GM12891 (cell line): ENCODE data around the gene FCGR3A.
"Not testable (repeated sequence)": the region's sequence is repeated elsewhere in the genome, so short reads cannot be mapped to it uniquely, and the experiment has no call there.

Experiments
- DNase-seq: peaks from one replicate; pipeline ENCODE4 v3.0.0; 2011; ENCODE audit warnings: low spot score; ENCODE audit not compliant: insufficient read length
- FAIRE-seq: peaks from 2 replicates; lab custom pipeline; 2011; peaks lifted over from hg19 to GRCh38; lab: Jason Lieb, UNC
- PAX5 ChIP-seq: IDR thresholded peaks from 2 replicates; pipeline ENCODE4 v1.6.1; 2011; ENCODE audit warnings: low read length, moderate library complexity, mild to moderate bottlenecking; ENCODE audit not compliant: insufficient read depth, severe bottlenecking
- POLR2A ChIP-seq: IDR thresholded peaks from 2 replicates; pipeline ENCODE4 v1.6.1; 2011; ENCODE audit warnings: low read depth, low read length, control low read depth
- POLR2AphosphoS5 ChIP-seq: IDR thresholded peaks from 2 replicates; pipeline ENCODE4 v1.6.1; 2011; ENCODE audit warnings: low read depth, low read length, control low read depth
- POU2F2 ChIP-seq: IDR thresholded peaks from 2 replicates; pipeline ENCODE4 v1.6.1; 2011; ENCODE audit warnings: low read depth, mild to moderate bottlenecking, control low read depth, low read length, moderate library complexity
- SPI1 ChIP-seq: IDR thresholded peaks from 2 replicates; pipeline ENCODE4 v1.6.1; 2011; ENCODE audit warnings: low read depth, low read length, control low read depth
- TAF1 ChIP-seq: IDR thresholded peaks from 2 replicates; pipeline ENCODE4 v1.6.1; 2011; ENCODE audit warnings: low read depth, low read length, control low read depth

FCGR3A gene

GRCh38 chr1:161542091-161542559 lies 7.5 kb downstream of the FCGR3A start:
- peak; percentile 94 for FAIRE-seq
- TF ChIP-seq POU2F2: 0 out of 2 replicates have a peak, but pooled peaks have one; percentile 23
- DNase-seq: not testable (repeated sequence)

DNA sequence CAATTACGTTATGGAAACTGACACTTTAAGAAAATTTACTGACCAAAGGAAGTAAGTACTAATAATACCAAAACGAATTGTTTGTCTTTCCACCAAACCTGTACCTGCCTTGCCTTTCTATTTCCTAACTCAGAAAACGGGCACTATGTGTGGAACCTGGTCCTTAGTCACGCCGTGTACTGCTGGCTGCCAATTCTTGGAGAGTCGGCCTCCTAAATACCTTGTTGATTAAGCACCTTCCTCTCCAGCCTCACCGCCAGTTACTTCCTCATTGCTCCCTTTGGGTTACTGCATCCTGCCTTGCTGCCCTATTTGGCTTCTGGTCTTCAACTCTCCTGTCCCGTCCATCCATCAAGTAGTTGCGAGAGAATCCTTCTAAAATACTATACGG lies 9.1 kb downstream of the FCGR3A start:
- DNase-seq, FAIRE-seq: not testable (repeated sequence)

GRCh38 chr1:161539731-161540569 lies 9.7 kb downstream of the FCGR3A start:
- peak; percentile 40; the same call in 1 of the 2 replicates for TF ChIP-seq SPI1
- FAIRE-seq: peak; percentile 84
- DNase-seq: not testable (repeated sequence)

DNA sequence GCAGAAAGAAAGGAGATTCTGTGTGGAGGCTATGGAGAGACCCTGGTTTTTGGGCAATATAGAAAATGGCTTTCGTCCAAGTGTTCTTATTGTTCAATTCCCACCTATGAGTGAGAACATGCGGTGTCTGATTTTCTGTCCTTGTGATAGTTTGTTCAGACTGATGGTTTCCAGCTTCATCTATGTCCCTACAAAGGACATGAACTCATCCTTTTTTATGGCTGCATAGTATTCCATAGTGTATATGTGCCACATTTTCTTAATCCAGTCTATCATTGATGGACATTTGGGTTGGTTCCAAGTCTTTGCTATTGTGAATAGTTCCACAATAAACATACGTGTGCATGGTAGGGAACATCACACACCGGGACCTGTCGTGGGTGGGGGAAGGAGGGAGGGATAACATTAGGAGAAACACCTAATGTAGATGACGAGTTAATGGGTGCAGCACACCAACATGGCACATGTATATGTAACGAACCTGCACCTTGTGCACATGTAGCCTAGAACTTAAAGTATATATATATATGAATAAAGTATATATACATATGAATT lies 10.6 kb downstream of the FCGR3A start:
- DNase-seq, FAIRE-seq: not testable (repeated sequence)

DNA sequence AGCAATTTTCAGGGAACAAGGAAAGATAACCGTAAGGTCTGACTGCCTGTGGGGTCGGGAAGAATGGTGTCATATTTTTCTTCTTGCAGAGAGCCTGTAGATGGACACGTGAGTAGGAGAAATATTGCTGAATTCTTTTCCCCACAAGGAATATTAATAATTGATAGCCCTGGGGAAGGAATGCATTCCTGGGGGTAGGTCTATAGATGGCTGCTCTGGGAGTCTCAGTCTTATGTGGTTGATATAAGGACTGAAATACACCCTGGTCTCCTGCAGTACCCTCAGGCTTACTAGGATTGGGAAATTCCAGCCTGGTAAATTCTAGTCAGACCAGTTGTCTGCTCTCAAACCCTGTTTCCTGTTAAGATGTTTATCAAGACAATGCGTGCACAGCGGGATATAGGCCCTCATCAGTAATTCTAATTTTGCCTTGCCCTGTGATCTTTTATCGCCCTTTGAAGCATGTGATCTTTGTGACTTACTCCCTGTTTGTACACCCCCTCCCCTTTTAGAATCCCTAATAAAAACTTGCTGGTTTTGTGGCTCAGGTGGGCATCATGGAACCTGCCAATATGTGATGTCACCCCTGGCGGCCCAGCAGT lies 12.4 kb downstream of the FCGR3A start:
- DNase-seq, FAIRE-seq: not testable (repeated sequence)

- not testable (repeated sequence) for DNase-seq, FAIRE-seq
- peak; percentile 55 for TF ChIP-seq SPI1
These were observed 16.7 kb downstream of the FCGR3A start for GRCh38 chr1:161532644-161533567.

DNA sequence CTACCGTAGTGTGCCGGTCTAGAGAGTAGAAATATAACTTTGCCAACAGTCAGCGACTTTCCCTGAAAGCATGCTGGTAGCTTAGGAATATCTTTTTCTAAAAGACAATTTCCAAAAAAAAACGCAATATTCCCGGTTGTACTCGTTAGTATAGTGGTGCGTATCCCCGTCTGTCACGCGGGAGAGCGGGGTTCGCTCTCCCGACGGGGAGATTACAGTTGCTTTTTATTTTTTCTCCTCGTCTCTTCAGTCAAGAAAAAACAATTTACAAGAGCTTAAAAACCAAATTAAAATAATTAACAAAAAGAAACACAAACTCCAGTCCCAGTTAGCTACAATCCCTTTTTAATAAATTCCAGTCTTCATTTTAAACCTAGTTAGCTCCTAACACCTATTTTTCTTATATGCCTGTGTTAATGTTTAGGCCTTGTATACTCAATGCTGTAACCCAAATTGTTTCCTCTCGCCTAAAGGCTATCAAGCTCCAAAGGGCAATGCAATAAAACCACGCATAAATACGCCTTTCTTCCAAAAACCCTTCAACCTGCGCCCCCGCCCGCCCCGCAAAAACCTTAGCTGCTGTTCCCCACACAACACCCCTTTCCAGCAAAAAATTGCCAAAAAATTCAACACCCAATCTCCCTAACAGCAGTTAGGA lies 17.5 kb downstream of the FCGR3A start:
- DNase-seq (no peak), FAIRE-seq (no peak)
- TF ChIP-seq PAX5: no peak
- no peak for TF ChIP-seq TAF1
- no peak for TF ChIP-seq POLR2A
- no peak for TF ChIP-seq POLR2AphosphoS5
- TF ChIP-seq SPI1: no peak
- TF ChIP-seq POU2F2: no peak

- DNase-seq: not testable (repeated sequence)
- TF ChIP-seq SPI1 (peak; percentile 60), PAX5 (peak; percentile 40)
- peak; percentile 96 for FAIRE-seq
These were observed 18.7 kb downstream of the FCGR3A start for GRCh38 chr1:161530671-161531641.

DNA sequence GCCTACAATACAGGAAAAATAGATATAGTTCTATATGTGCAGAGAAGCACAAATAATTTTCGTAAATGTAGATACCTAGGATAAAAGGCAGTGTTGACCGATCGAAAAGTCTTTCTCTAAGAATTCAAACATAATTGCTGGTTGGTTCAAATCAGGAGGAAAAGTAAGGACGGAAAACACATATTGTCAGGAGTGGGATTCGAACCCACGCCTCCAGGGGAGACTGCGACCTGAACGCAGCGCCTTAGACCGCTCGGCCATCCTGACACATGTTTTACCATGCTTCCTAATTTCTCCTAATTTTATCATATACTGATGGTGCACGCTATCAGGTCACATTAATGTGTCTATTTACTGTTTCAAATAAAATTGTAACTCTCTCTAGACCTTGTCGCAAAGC lies 19.5 kb downstream of the FCGR3A start:
- DNase-seq: not testable (repeated sequence)
- peak; percentile 60 for FAIRE-seq

DNA sequence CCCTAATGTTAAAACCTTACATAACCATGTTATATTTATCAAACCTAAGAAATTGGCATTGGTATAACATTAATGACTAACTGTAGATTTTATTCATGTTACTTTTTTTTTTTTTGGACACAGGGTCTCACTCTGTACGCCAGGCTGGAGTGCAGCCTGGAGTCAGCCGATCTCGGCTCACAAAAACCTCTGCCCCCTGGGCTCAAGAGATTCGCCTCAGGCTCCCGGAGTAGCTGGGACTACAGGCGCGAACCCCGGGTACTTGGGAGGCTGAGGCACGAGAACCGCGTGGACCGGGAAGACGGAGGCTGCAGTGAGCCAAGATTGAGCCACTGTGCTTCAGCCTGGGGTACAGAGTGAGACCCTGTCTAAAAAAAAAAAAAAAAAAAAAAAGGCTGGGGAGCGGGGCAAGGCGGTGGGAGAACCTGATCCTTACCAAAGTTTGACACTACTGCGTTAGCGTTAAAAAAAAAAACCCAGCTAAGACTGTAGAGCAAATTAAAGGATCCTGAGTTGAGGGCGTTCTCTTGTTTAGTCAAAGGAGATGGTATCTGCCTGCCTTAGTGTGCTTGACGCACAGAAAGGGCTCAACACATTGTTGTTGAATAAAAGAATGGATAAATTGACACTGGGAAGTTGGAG lies 20.0 kb downstream of the FCGR3A start:
- DNase-seq: not testable (repeated sequence)
- FAIRE-seq: peak; percentile 28

DNA sequence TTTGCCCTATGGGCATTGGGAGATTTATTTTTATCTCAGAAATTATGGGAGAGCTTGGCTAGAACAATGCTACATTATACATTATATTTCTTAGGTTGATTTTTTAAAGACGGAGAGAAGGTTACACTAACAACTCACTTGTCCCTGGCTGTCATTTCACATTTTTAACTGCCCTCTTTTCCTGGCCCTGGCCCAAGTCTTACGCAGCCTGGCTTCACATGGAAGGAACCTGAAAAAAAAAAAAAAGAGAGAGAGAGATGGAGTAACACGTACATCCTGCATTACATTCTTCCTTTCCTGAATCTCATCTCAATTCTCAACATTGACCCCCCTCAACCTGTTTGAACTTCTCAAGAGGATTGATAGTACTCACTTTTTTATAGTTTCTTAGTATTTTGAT lies 21.1 kb downstream of the FCGR3A start:
- not testable (repeated sequence) for FAIRE-seq, DNase-seq

DNA sequence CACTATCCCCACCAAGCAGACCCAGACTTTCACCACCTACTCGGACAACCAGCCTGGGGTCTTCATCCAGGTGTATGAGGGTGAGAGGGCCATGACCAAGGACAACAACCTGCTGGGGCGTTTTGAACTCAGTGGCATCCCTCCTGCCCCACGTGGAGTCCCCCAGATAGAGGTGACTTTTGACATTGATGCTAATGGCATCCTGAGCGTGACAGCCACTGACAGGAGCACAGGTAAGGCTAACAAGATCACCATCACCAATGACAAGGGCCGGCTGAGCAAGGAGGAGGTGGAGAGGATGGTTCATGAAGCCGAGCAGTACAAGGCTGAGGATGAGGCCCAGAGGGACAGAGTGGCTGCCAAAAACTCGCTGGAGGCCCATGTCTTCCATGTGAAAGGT lies 23.7 kb downstream of the FCGR3A start:
- FAIRE-seq, DNase-seq: not testable (repeated sequence)

DNA sequence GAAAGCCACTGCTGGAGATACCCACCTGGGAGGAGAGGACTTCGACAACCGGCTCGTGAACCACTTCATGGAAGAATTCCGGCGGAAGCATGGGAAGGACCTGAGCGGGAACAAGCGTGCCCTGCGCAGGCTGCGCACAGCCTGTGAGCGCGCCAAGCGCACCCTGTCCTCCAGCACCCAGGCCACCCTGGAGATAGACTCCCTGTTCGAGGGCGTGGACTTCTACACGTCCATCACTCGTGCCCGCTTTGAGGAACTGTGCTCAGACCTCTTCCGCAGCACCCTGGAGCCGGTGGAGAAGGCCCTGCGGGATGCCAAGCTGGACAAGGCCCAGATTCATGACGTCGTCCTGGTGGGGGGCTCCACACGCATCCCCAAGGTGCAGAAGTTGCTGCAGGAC lies 24.3 kb downstream of the FCGR3A start:
- not testable (repeated sequence) for DNase-seq, FAIRE-seq

GRCh38 chr1:161524742-161525291 lies 24.8 kb downstream of the FCGR3A start:
- not testable (repeated sequence) for DNase-seq

More at GRCh38 chr1:161524742-161525291, 24.8 kb downstream of the FCGR3A start:
- FAIRE-seq: peak; percentile 93
